Glutamatergic neuron (in vitro differentiated cells): Measurements from ENCODE around the gene GPR156. TPM values are rescaled to one million over a fixed set of nuclear protein-coding genes. Genes with fewer than 3 reads are reported as not detected.

Experiments used
- DNase-seq: peaks from one replicate; pipeline ENCODE4 v3.0.0; 2022
- H3K27ac Mint-ChIP-seq: one replicate; pipeline ENCODE4 v1.8.0; 2020; ENCODE audit warnings: mild to moderate bottlenecking, mixed read lengths, inconsistent platforms; ENCODE audit not compliant: unreplicated experiment
- H3K27me3 Mint-ChIP-seq: one replicate; pipeline ENCODE4 v1.8.0; 2020; ENCODE audit warnings: mild to moderate bottlenecking, moderate library complexity, mixed read lengths, inconsistent platforms; ENCODE audit not compliant: unreplicated experiment
- H3K36me3 Mint-ChIP-seq: one replicate; pipeline ENCODE4 v1.8.0; 2020; ENCODE audit warnings: mild to moderate bottlenecking, mixed read lengths, inconsistent platforms; ENCODE audit not compliant: unreplicated experiment
- H3K4me1 Mint-ChIP-seq: one replicate; pipeline ENCODE4 v1.8.0; 2020; ENCODE audit warnings: mild to moderate bottlenecking, low read depth, mixed read lengths, inconsistent platforms; ENCODE audit not compliant: unreplicated experiment
- H3K4me3 Mint-ChIP-seq: one replicate; pipeline ENCODE4 v1.8.0; 2020; ENCODE audit warnings: mild to moderate bottlenecking, mixed read lengths, inconsistent platforms; ENCODE audit not compliant: unreplicated experiment
- H3K9me3 Mint-ChIP-seq: one replicate; pipeline ENCODE4 v1.8.0; 2020; ENCODE audit warnings: mild to moderate bottlenecking, moderate library complexity, mixed read lengths, inconsistent platforms; ENCODE audit not compliant: unreplicated experiment
- CTCF ChIP-seq: fragments of 200-600 bp; sonication (generic); IDR thresholded peaks from one replicate; pipeline ENCODE4 v1.5.0; 2021; ENCODE audit not compliant: partially characterized antibody, unreplicated experiment
- total RNA-seq: library from RNA; stranded (reverse); fragmentation: NEBNext Ultra II Directional; extraction: Animal tissue kit (Norgen Biotek cat#: 25700); gene quantifications from one replicate; pipeline ENCODE4 v1.2.1, GENCODE V29; 2021; ENCODE audit not compliant: unreplicated experiment

The GPR156 gene
- total RNA-seq, 1 donor from 2014 or later, result 0.83 TPM

- Mint-ChIP-seq H3K4me3 (no peak overlapping the region), H3K27me3 (no peaks in the 10 kb centered on the region), H3K36me3 (no peaks in the 10 kb centered on the region), H3K27ac (no peak overlapping the region), H3K9me3 (no peaks in the 10 kb centered on the region), H3K4me1 (no peaks in the 10 kb centered on the region)
- no peak for DNase-seq
- no peak for TF ChIP-seq CTCF
Observed at GRCh38 chr3:120204338-120204737, 80.7 kb downstream of the GPR156 start.

GRCh38 chr3:120203621-120204020 is 81.4 kb downstream of the GPR156 start:
- Mint-ChIP-seq H3K4me1 (no peaks in the 10 kb centered on the region), H3K9me3 (no peaks in the 10 kb centered on the region), H3K27ac (no peak overlapping the region), H3K36me3 (no peaks in the 10 kb centered on the region), H3K4me3 (no peak overlapping the region), H3K27me3 (no peaks in the 10 kb centered on the region)
- TF ChIP-seq CTCF, result no peak
- DNase-seq, result no peak

- no peaks in the 10 kb centered on the region for H3K36me3 Mint-ChIP-seq
- H3K4me3 Mint-ChIP-seq, result no peak overlapping the region
- no peaks in the 10 kb centered on the region for H3K27me3 Mint-ChIP-seq
- TF ChIP-seq CTCF, result no peak
- DNase-seq, result no peak
- H3K27ac Mint-ChIP-seq, result no peak overlapping the region
- no peaks in the 10 kb centered on the region for H3K4me1 Mint-ChIP-seq
- H3K9me3 Mint-ChIP-seq, result no peaks in the 10 kb centered on the region
Observed at GRCh38 chr3:120203016-120203415, 82.0 kb downstream of the GPR156 start.

GRCh38 chr3:120202363-120202762 is 82.7 kb downstream of the GPR156 start:
- H3K27ac Mint-ChIP-seq, result no peak overlapping the region
- H3K4me1 Mint-ChIP-seq, result no peaks in the 10 kb centered on the region

More at GRCh38 chr3:120202363-120202762, 82.7 kb downstream of the GPR156 start:
- no peak for TF ChIP-seq CTCF
- no peaks in the 10 kb centered on the region for H3K27me3 Mint-ChIP-seq
- DNase-seq, result no peak
- no peaks in the 10 kb centered on the region for H3K36me3 Mint-ChIP-seq
- no peaks in the 10 kb centered on the region for H3K9me3 Mint-ChIP-seq
- no peak overlapping the region for H3K4me3 Mint-ChIP-seq
